HepG2 (cell line): ENCODE measurements around the gene SP5. TPM values are rescaled to one million over a fixed set of nuclear protein-coding genes. Genes with fewer than 3 reads are reported as not detected.

ENCODE experiments used
- ARHGAP35 ChIP-seq: sonication (generic); formaldehyde crosslinking; IDR thresholded peaks from 2 replicates; pipeline ENCODE4 v1.9.0; 2022; ENCODE audit warnings: mild to moderate bottlenecking, inconsistent platforms, moderate library complexity, missing genetic modification reagents, borderline replicate concordance
- ATRX ChIP-seq: sonication (generic); formaldehyde crosslinking; IDR thresholded peaks from 2 replicates; pipeline ENCODE4 v1.4.0; 2020; ENCODE audit warnings: missing genetic modification reagents, borderline replicate concordance
- CHCHD3 ChIP-seq: sonication (generic); formaldehyde crosslinking; IDR thresholded peaks from 2 replicates; pipeline ENCODE4 v1.8.0; 2022; ENCODE audit warnings: mild to moderate bottlenecking, missing genetic modification reagents, moderate library complexity
- CHD2 ChIP-seq: IDR thresholded peaks from 2 replicates; pipeline ENCODE4 v1.6.1; 2011; ENCODE audit warnings: low read depth, low read length, improper control_type of control experiment
- GATAD1 ChIP-seq: IDR thresholded peaks from 2 replicates; pipeline ENCODE4 v1.6.1; 2016; ENCODE audit warnings: missing genetic modification reagents, missing compliant biosample characterization
- HDAC1 ChIP-seq: sonication (generic); formaldehyde crosslinking; IDR thresholded peaks from 2 replicates; pipeline ENCODE4 v1.5.1; 2020; ENCODE audit warnings: mild to moderate bottlenecking, missing genetic modification reagents
- HNRNPH1 ChIP-seq: fragments of 200-400 bp; formaldehyde crosslinking; optimal IDR thresholded peaks from 2 replicates; pipeline ENCODE3; 2017; ENCODE audit warnings: mild to moderate bottlenecking, low read depth, low read length
- MED13 ChIP-seq: sonication (generic); formaldehyde crosslinking; IDR thresholded peaks from 2 replicates; pipeline ENCODE4 v1.5.0; 2020; ENCODE audit warnings: missing genetic modification reagents
- MEF2D ChIP-seq: sonication (generic); formaldehyde crosslinking; IDR thresholded peaks from 2 replicates; pipeline ENCODE4 v1.5.1; 2020; ENCODE audit warnings: mild to moderate bottlenecking, missing genetic modification reagents
- MTERF4 ChIP-seq: sonication (generic); formaldehyde crosslinking; IDR thresholded peaks from 2 replicates; pipeline ENCODE4 v1.8.0; 2023; ENCODE audit warnings: mild to moderate bottlenecking, missing genetic modification reagents
- NONO ChIP-seq, 2 experiments: fragments of 450-650 bp in 1 of 2; sonication (generic) in 1 of 2; formaldehyde crosslinking in 1 of 2; IDR thresholded peaks in 1 of 2; conservative IDR thresholded peaks in 1 of 2; 2 replicates each; pipeline versions ENCODE4 v1.6.1 to v1.8.0; 2017 to 2022; ENCODE audit warnings: mild to moderate bottlenecking in 1 of 2, missing genetic modification reagents in 1 of 2, moderate library complexity in 1 of 2
- PRPF4 ChIP-seq: fragments of 200-400 bp; formaldehyde crosslinking; IDR thresholded peaks from 2 replicates; pipeline ENCODE4 v1.6.1; 2016; ENCODE audit warnings: low read length, low read depth; ENCODE audit not compliant: poor library complexity, severe bottlenecking
- RAD51 ChIP-seq: fragments of 450-650 bp; IDR thresholded peaks from 2 replicates; pipeline ENCODE4 v1.6.1; 2016; ENCODE audit warnings: borderline replicate concordance
- REL ChIP-seq: sonication (generic); formaldehyde crosslinking; conservative IDR thresholded peaks from 2 replicates; pipeline ENCODE4 v1.8.0; 2022; ENCODE audit warnings: mild to moderate bottlenecking, missing genetic modification reagents, moderate library complexity
- RFX1 ChIP-seq: fragments of 450-650 bp; IDR thresholded peaks from 2 replicates; pipeline ENCODE4 v1.6.1; 2017
- SCMH1 ChIP-seq: sonication (generic); formaldehyde crosslinking; IDR thresholded peaks from 2 replicates; pipeline ENCODE4 v1.9.0; 2021; ENCODE audit warnings: missing genetic modification reagents, mild to moderate bottlenecking, borderline replicate concordance
- SMAD1 ChIP-seq: sonication (generic); formaldehyde crosslinking; IDR thresholded peaks from 2 replicates; pipeline ENCODE4 v1.4.0; 2020; ENCODE audit warnings: missing genetic modification reagents, low read depth, mild to moderate bottlenecking, borderline replicate concordance
- SOX5 ChIP-seq: IDR thresholded peaks from 2 replicates; pipeline ENCODE4 v1.6.1; 2016; ENCODE audit warnings: borderline replicate concordance
- XRCC5 ChIP-seq: fragments of 200-400 bp; formaldehyde crosslinking; optimal IDR thresholded peaks from 2 replicates; pipeline ENCODE3; 2017; ENCODE audit warnings: mild to moderate bottlenecking, low read length
- ZBTB49 ChIP-seq: sonication (generic); formaldehyde crosslinking; IDR thresholded peaks from 2 replicates; pipeline ENCODE4 v1.4.0; 2020; ENCODE audit warnings: missing genetic modification reagents, borderline replicate concordance
- ZC3H13 ChIP-seq: sonication (generic); formaldehyde crosslinking; IDR thresholded peaks from 2 replicates; pipeline ENCODE4 v1.8.1; 2023; ENCODE audit warnings: mild to moderate bottlenecking, missing genetic modification reagents, moderate library complexity
- ZNF335 ChIP-seq: sonication (generic); formaldehyde crosslinking; IDR thresholded peaks from 2 replicates; pipeline ENCODE4 v1.4.0; 2020; ENCODE audit warnings: missing genetic modification reagents
- ZNF33A ChIP-seq: sonication (generic); formaldehyde crosslinking; IDR thresholded peaks from 2 replicates; pipeline ENCODE4 v1.5.1; 2020; ENCODE audit warnings: missing genetic modification reagents, mild to moderate bottlenecking, moderate library complexity, borderline replicate concordance
- ZNF343 ChIP-seq: sonication (generic); formaldehyde crosslinking; IDR thresholded peaks from 2 replicates; pipeline ENCODE4 v1.4.0; 2020; ENCODE audit warnings: mild to moderate bottlenecking, missing genetic modification reagents
- ZNF383 ChIP-seq: sonication (generic); formaldehyde crosslinking; IDR thresholded peaks from 2 replicates; pipeline ENCODE4 v1.4.0; 2020; ENCODE audit warnings: missing genetic modification reagents, mild to moderate bottlenecking, borderline replicate concordance
- ZNF431 ChIP-seq: sonication (generic); formaldehyde crosslinking; IDR thresholded peaks from 2 replicates; pipeline ENCODE4 v1.9.0; 2022; ENCODE audit warnings: missing genetic modification reagents, low read depth, mild to moderate bottlenecking, borderline replicate concordance
- ZNF556 ChIP-seq: sonication (generic); formaldehyde crosslinking; IDR thresholded peaks from 2 replicates; pipeline ENCODE4 v1.4.0; 2020; ENCODE audit warnings: mild to moderate bottlenecking, missing genetic modification reagents, borderline replicate concordance
- ZNF691 ChIP-seq: sonication (generic); formaldehyde crosslinking; IDR thresholded peaks from 2 replicates; pipeline ENCODE4 v1.4.0; 2020; ENCODE audit warnings: missing genetic modification reagents, low read depth, mild to moderate bottlenecking, borderline replicate concordance
- ZNF766 ChIP-seq: sonication (generic); formaldehyde crosslinking; IDR thresholded peaks from 2 replicates; pipeline ENCODE4 v1.5.0; 2020; ENCODE audit warnings: missing genetic modification reagents, borderline replicate concordance
- polyA plus RNA-seq, 8 experiments: library from polyadenylated mRNA; depleted of rRNA in 3 of 8; stranded (reverse) in 7 of 8; unstranded in 1 of 8; fragments of >200 nt; fragmentation: Illumina TruSeq in 4 of 8; extraction: Trizol in 4 of 8; gene quantifications; 2 replicates each; pipeline versions ENCODE4 v1.2.1 to v1.2.3, GENCODE V29; 2011 to 2016; ENCODE audit warnings: low read depth in 4 of 8, missing spikeins in 1 of 8, mixed read lengths in 1 of 8; ENCODE audit not compliant: insufficient read depth in 1 of 8
- total RNA-seq, 5 experiments: library from RNA; depleted of rRNA; stranded (reverse); fragments of >200 nt; fragmentation: Illumina TruSeq; extraction: Trizol; gene quantifications; 2 replicates each; pipeline ENCODE4 v1.2.3, GENCODE V29; 2016; ENCODE audit warnings: low read depth in 1 of 5

Gene SP5
- total and polyA plus RNA-seq, 2 of the 13 experiments (the other 11 are each of a cell fraction or from before 2014, with no cell fraction given), result 50.8 to 119 TPM

GRCh38 chr2:170710609-170710979, 4.5 kb upstream of the SP5 start (continued):
- no peak for TF ChIP-seq MEF2D (CRISPR knock-in tag)
- no peak for TF ChIP-seq MTERF4 (CRISPR knock-in tag)
- 0 out of 2 replicates have a peak, but pooled peaks have one; percentile 49 for TF ChIP-seq ZNF383 (CRISPR knock-in tag)
- TF ChIP-seq ARHGAP35 (CRISPR knock-in tag), result no peak
- no peak for TF ChIP-seq RAD51
- TF ChIP-seq MED13, result no peak
- no peak for TF ChIP-seq ZNF431 (CRISPR knock-in tag)
- no peak for TF ChIP-seq XRCC5
- no peak for TF ChIP-seq ZNF335 (CRISPR knock-in tag)
- TF ChIP-seq ZNF33A (CRISPR knock-in tag), result no peak
- no peak for TF ChIP-seq SMAD1 (CRISPR knock-in tag)
- TF ChIP-seq ZBTB49 (CRISPR knock-in tag), result no peak
- no peak for TF ChIP-seq RFX1
- 0 out of 2 replicates have a peak, but pooled peaks have one; percentile 53 for TF ChIP-seq ZNF691 (CRISPR knock-in tag)
- TF ChIP-seq ZNF766 (CRISPR knock-in tag), result no peak
- no peak for TF ChIP-seq SOX5 (CRISPR knock-in tag)
- peak; percentile 79 for TF ChIP-seq ZC3H13
- TF ChIP-seq HDAC1 (CRISPR knock-in tag), result no peak
- TF ChIP-seq PRPF4, result no peak
- no peak for TF ChIP-seq REL (CRISPR knock-in tag)
- no peak for TF ChIP-seq NONO (IDR thresholded peaks at IDR 0.05)
- 0 out of 2 replicates have a peak, but pooled peaks have one; percentile 54 for TF ChIP-seq NONO (CRISPR knock-in tag; conservative IDR thresholded peaks at IDR 0.05)
- no peak for TF ChIP-seq CHD2
- TF ChIP-seq HNRNPH1, result no peak
- TF ChIP-seq CHCHD3 (CRISPR knock-in tag), result no peak
- 0 out of 2 replicates have a peak, but pooled peaks have one; percentile 51 for TF ChIP-seq ZNF343 (CRISPR knock-in tag)
- TF ChIP-seq SCMH1 (CRISPR knock-in tag), result no peak
- TF ChIP-seq ZNF556, result 0 out of 2 replicates have a peak, but pooled peaks have one; percentile 47
- TF ChIP-seq ATRX (CRISPR knock-in tag), result no peak
- no peak for TF ChIP-seq GATAD1 (CRISPR knock-in tag)
